Keratinocyte (primary cell): Measurements from ENCODE around the gene TIMM22. TPM values are rescaled to one million over a fixed set of nuclear protein-coding genes. Genes with fewer than 3 reads are reported as not detected.
A peak's percentile ranks its signal among the peaks of the same experiment; 100 is the strongest.
"Not testable (repeated sequence)": the region's sequence is repeated elsewhere in the genome, so short reads cannot be mapped to it uniquely, and the experiment has no call there.

ENCODE experiments used
- DNase-seq: peaks from one replicate; pipeline ENCODE4 v3.0.0-alpha.2; 2011; ENCODE audit warnings: low read depth, missing footprints, low spot score
- FAIRE-seq: peaks from 2 replicates; lab custom pipeline; 2011; peaks lifted over from hg19 to GRCh38; lab: Jason Lieb, UNC
- H2AFZ ChIP-seq: 2 replicates; pipeline ENCODE4 v1.6.0; 2012; ENCODE audit warnings: low read length, control low read depth, inconsistent platforms; ENCODE audit not compliant: control insufficient read depth
- H3K27ac ChIP-seq: 2 replicates; pipeline ENCODE4 v1.5.1; 2011; ENCODE audit warnings: low read length; ENCODE audit not compliant: control insufficient read depth, insufficient read depth
- H3K27me3 ChIP-seq: 3 replicates; pipeline ENCODE4 v1.6.0; 2011; ENCODE audit warnings: low read length; ENCODE audit not compliant: control insufficient read depth, insufficient read depth; ENCODE audit errors: extremely low read depth
- H3K36me3 ChIP-seq, 2 experiments: 2 replicates in 1 of 2; 3 replicates in 1 of 2; pipeline ENCODE4 v1.5.1; 2011; ENCODE audit warnings: low read length in 2 of 2, mild to moderate bottlenecking in 1 of 2; ENCODE audit not compliant: control insufficient read depth in 2 of 2, insufficient read depth in 2 of 2; ENCODE audit errors: extremely low read depth in 1 of 2
- H3K4me1 ChIP-seq: 3 replicates; pipeline ENCODE4 v1.5.1; 2011; ENCODE audit warnings: low read length; ENCODE audit not compliant: control insufficient read depth, insufficient read depth; ENCODE audit errors: extremely low read depth
- H3K4me2 ChIP-seq: 3 replicates; pipeline ENCODE4 v1.6.0; 2011; ENCODE audit warnings: low read depth, low read length; ENCODE audit not compliant: control insufficient read depth, insufficient read depth; ENCODE audit errors: extremely low read depth
- H3K4me3 ChIP-seq, 3 experiments: fragments of 200-600 bp in 1 of 3; sonication (generic) in 1 of 3; 2 replicates in 2 of 3; 3 replicates in 1 of 3; pipeline ENCODE4 v1.5.1; 2011 to 2016; ENCODE audit warnings: low read length in 3 of 3, mild to moderate bottlenecking in 3 of 3, control low read depth in 2 of 3, inconsistent platforms in 1 of 3, low read depth in 1 of 3, mixed read lengths in 1 of 3, mixed run types in 1 of 3, moderate library complexity in 1 of 3; ENCODE audit not compliant: control insufficient read depth in 2 of 3, insufficient read depth in 2 of 3; ENCODE audit errors: extremely low read depth in 1 of 3
- H3K79me2 ChIP-seq: 2 replicates; pipeline ENCODE4 v1.6.0; 2012; ENCODE audit warnings: low read length; ENCODE audit not compliant: control insufficient read depth, insufficient read depth
- H3K9ac ChIP-seq: 3 replicates; pipeline ENCODE4 v1.6.0; 2011; ENCODE audit warnings: low read length; ENCODE audit not compliant: control insufficient read depth, insufficient read depth; ENCODE audit errors: extremely low read depth
- H3K9me1 ChIP-seq: 3 replicates; pipeline ENCODE4 v1.6.0; 2011; ENCODE audit warnings: low read length; ENCODE audit not compliant: control insufficient read depth, insufficient read depth; ENCODE audit errors: extremely low read depth
- H3K9me3 ChIP-seq: 2 replicates; pipeline ENCODE4 v1.5.1; 2012; ENCODE audit warnings: low read depth, low read length; ENCODE audit not compliant: control insufficient read depth
- H4K20me1 ChIP-seq: 3 replicates; pipeline ENCODE4 v1.6.0; 2011; ENCODE audit warnings: low read length; ENCODE audit not compliant: control insufficient read depth, insufficient read depth; ENCODE audit errors: extremely low read depth
- CTCF ChIP-seq, 3 experiments: IDR thresholded peaks in 1 of 3; conservative IDR thresholded peaks in 1 of 3; optimal IDR thresholded peaks in 1 of 3; 2 replicates in 2 of 3; 3 replicates in 1 of 3; pipeline versions ENCODE3 to v1.5.1; 2011; ENCODE audit warnings: low read length in 3 of 3, mild to moderate bottlenecking in 3 of 3, moderate library complexity in 2 of 3, control low read depth in 1 of 3, inconsistent platforms in 1 of 3; ENCODE audit not compliant: insufficient read depth in 2 of 3; ENCODE audit errors: extremely low read depth in 1 of 3
- EZH2 ChIP-seq: IDR thresholded peaks from one replicate; pipeline ENCODE4 v1.6.1; 2012; ENCODE audit warnings: inconsistent platforms, mild to moderate bottlenecking, low read length, moderate library complexity
- dilution Hi-C: fragments of 300-500 bp; cut with MboI; formaldehyde crosslinking; loops from one replicate; pipeline ENCODE4 v1.7.0; 2020; ENCODE audit warnings: low sequenced_read_pairs; ENCODE audit not compliant: extremely low pct_ligation_motif_present
- polyA plus RNA-seq, 5 experiments: library from polyadenylated mRNA; depleted of rRNA in 3 of 5; stranded (reverse) in 3 of 5; stranded (forward) in 1 of 5; unstranded in 1 of 5; fragments of >200 nt; gene quantifications; 1 replicate in 1 of 5; 2 replicates in 3 of 5; 3 replicates in 1 of 5; pipeline versions ENCODE4 v1.2.1 to v1.2.3, GENCODE V29; 2011 to 2012; ENCODE audit warnings: missing spikeins in 2 of 5, low read depth in 1 of 5, low replicate concordance in 1 of 5

Gene TIMM22
- polyA plus RNA-seq, 1 donor (not counting 4 experiments of a cell fraction or from before 2014, with no cell fraction given): 14.4 TPM

- H3K79me2 ChIP-seq: peaks cover 10% of the 10 kb centered on the region
- dilution Hi-C loops: loop anchor here (25.0 kb wide), 1 partner anchor 206 kb away; the partner anchor contains the start of genes GLOD4 and MRM3
- H3K9me3 ChIP-seq: no peaks in the 10 kb centered on the region
- H2AFZ ChIP-seq: no peak overlapping the region
- H3K9me1 ChIP-seq: no peaks in the 10 kb centered on the region
- no peak overlapping the region for H3K27ac ChIP-seq
- no peak overlapping the region for H3K4me2 ChIP-seq
- no peak for FAIRE-seq
- H3K36me3 ChIP-seq: no peaks in the 10 kb centered on the region
- H3K9ac ChIP-seq: no peak overlapping the region
- no peaks in the 10 kb centered on the region for H3K27me3 ChIP-seq
- H4K20me1 ChIP-seq: no peaks in the 10 kb centered on the region
- no peak overlapping the region for H3K4me3 ChIP-seq
- TF ChIP-seq CTCF (optimal IDR thresholded peaks at IDR 0.05 in 1 of 3, IDR thresholded peaks at IDR 0.05 in 1 of 3, conservative IDR thresholded peaks at IDR 0.05 in 1 of 3; ENCODE audit: extremely low read depth in 1 of 3, insufficient read depth in 2 of 3, low read length in 3 of 3): no peak
- TF ChIP-seq EZH2: no peak
- peaks cover 3% of the 10 kb centered on the region for H3K4me1 ChIP-seq
- no peak for DNase-seq
Measured at GRCh38 chr17:992933-993332, 4.0 kb upstream of the TIMM22 start.

- not testable (repeated sequence) for DNase-seq, H3K9me1 ChIP-seq
- dilution Hi-C loops: loop anchor here (25.0 kb wide), 1 partner anchor 208 kb away; the partner anchor contains the start of genes GLOD4 and MRM3
Measured at GRCh38 chr17:995324-995723, 1.6 kb upstream of the TIMM22 start.

GRCh38 chr17:998111-998510 is 1.2 kb downstream of the TIMM22 start:
- no peaks in the 10 kb centered on the region for H3K9me1 ChIP-seq
- TF ChIP-seq EZH2: no peak
- no peak for TF ChIP-seq CTCF (optimal IDR thresholded peaks at IDR 0.05 in 1 of 3, IDR thresholded peaks at IDR 0.05 in 1 of 3, conservative IDR thresholded peaks at IDR 0.05 in 1 of 3; ENCODE audit: extremely low read depth in 1 of 3, insufficient read depth in 2 of 3, low read length in 3 of 3)
- peaks cover 17 to 33% of the 10 kb centered on the region in 2 experiments for H3K36me3 ChIP-seq
- H2AFZ ChIP-seq: no peak overlapping the region
- peak overlapping the region; percentile 87 to 98 (median 96) for H3K4me3 ChIP-seq
- peaks cover 7% of the 10 kb centered on the region for H4K20me1 ChIP-seq
- H3K27me3 ChIP-seq: no peaks in the 10 kb centered on the region
- dilution Hi-C loops: loop anchor here (25.0 kb wide), 1 partner anchor 211 kb away; the partner anchor contains the start of genes GLOD4 and MRM3
- H3K4me2 ChIP-seq: peak overlapping the region; percentile 79
- peak overlapping the region; percentile 99 for H3K9ac ChIP-seq
- H3K9me3 ChIP-seq: no peaks in the 10 kb centered on the region
- FAIRE-seq (no peak), DNase-seq (no peak)
- peaks cover 26% of the 10 kb centered on the region for H3K79me2 ChIP-seq
- no peak overlapping the region for H3K27ac ChIP-seq
- H3K4me1 ChIP-seq: peaks cover 30% of the 10 kb centered on the region

More at GRCh38 chr17:995324-995723, 1.6 kb upstream of the TIMM22 start:
- H3K9me3 ChIP-seq, H3K4me3 ChIP-seq, H2AFZ ChIP-seq, H3K27me3 ChIP-seq, H3K4me2 ChIP-seq, H3K9ac ChIP-seq, H3K27ac ChIP-seq, H4K20me1 ChIP-seq, FAIRE-seq, H3K36me3 ChIP-seq: not testable (repeated sequence)
- peaks cover 11% of the 10 kb centered on the region for H3K4me1 ChIP-seq
- H3K79me2 ChIP-seq: peaks cover 24% of the 10 kb centered on the region
